GM18505 (cell line): ENCODE measurements around the gene TGM2.

ENCODE experiments used
- ATAC-seq: cut with Tn5 transposase; IDR thresholded peaks from one replicate; pipeline ENCODE4 v1.9.1; 2021; ENCODE audit not compliant: unreplicated experiment
- POLR2A ChIP-seq: IDR thresholded peaks from 4 replicates; pipeline ENCODE4 v1.6.1; 2011; ENCODE audit warnings: borderline replicate concordance; ENCODE audit not compliant: insufficient read depth, insufficient read length; ENCODE audit errors: extremely low read depth

TGM2 gene

GRCh38 chr20:38195521-38195920 lies 30.5 kb upstream of the TGM2 start:
- ATAC-seq = no peak
- no peak for TF ChIP-seq POLR2A

- ATAC-seq = no peak
Measured at GRCh38 chr20:38194971-38195504, 30.0 kb upstream of the TGM2 start.

GRCh38 chr20:38193586-38194105 lies 28.6 kb upstream of the TGM2 start:
- ATAC-seq = no peak
- TF ChIP-seq POLR2A = no peak

More at GRCh38 chr20:38194971-38195504, 30.0 kb upstream of the TGM2 start:
- TF ChIP-seq POLR2A = no peak

- ATAC-seq = no peak
- no peak for TF ChIP-seq POLR2A
Measured at GRCh38 chr20:38192323-38192885, 27.3 kb upstream of the TGM2 start.

GRCh38 chr20:38191654-38192053 lies 26.6 kb upstream of the TGM2 start:
- ATAC-seq = no peak
- TF ChIP-seq POLR2A = no peak

GRCh38 chr20:38190936-38191371 lies 25.9 kb upstream of the TGM2 start:
- no peak for TF ChIP-seq POLR2A
- ATAC-seq = no peak

- no peak for ATAC-seq
- TF ChIP-seq POLR2A = no peak
Measured at GRCh38 chr20:38190166-38190565, 25.1 kb upstream of the TGM2 start.

- no peak for ATAC-seq
- TF ChIP-seq POLR2A = no peak
Measured at GRCh38 chr20:38187517-38187916, 22.4 kb upstream of the TGM2 start.

- no peak for TF ChIP-seq POLR2A
- no peak for ATAC-seq
Measured at GRCh38 chr20:38186788-38187221, 21.7 kb upstream of the TGM2 start.

GRCh38 chr20:38184101-38184500 lies 19.0 kb upstream of the TGM2 start:
- ATAC-seq = no peak
- TF ChIP-seq POLR2A = no peak

- ATAC-seq = no peak
- TF ChIP-seq POLR2A = no peak
Measured at GRCh38 chr20:38181971-38182370, 16.9 kb upstream of the TGM2 start.

- no peak for TF ChIP-seq POLR2A
- peak; percentile 83 for ATAC-seq
Measured at GRCh38 chr20:38181207-38181801, 16.2 kb upstream of the TGM2 start.

GRCh38 chr20:38180781-38181180 lies 15.7 kb upstream of the TGM2 start:
- no peak for TF ChIP-seq POLR2A
- no peak for ATAC-seq

GRCh38 chr20:38179846-38180245 lies 14.8 kb upstream of the TGM2 start:
- TF ChIP-seq POLR2A = no peak

More at GRCh38 chr20:38179846-38180245, 14.8 kb upstream of the TGM2 start:
- no peak for ATAC-seq
